Mesendoderm (in vitro differentiated cells): ENCODE measurements around the gene RBM26.

Source experiments
- DNase-seq: peaks from one replicate; pipeline ENCODE4 v3.0.0; 2013
- H2AK5ac ChIP-seq: 2 replicates; pipeline ENCODE4 v1.6.1; 2013; ENCODE audit warnings: low read length, inconsistent platforms
- H2BK120ac ChIP-seq: 2 replicates; pipeline ENCODE4 v1.6.1; 2013; ENCODE audit warnings: low read depth, mild to moderate bottlenecking, low read length, moderate library complexity, mixed read lengths
- H2BK15ac ChIP-seq: replicated peaks from 2 replicates; pipeline ENCODE4 v1.6.1; 2013; ENCODE audit warnings: low read depth, mild to moderate bottlenecking, moderate library complexity
- H2BK5ac ChIP-seq: 2 replicates; pipeline ENCODE4 v1.6.1; 2013; ENCODE audit warnings: low read length, inconsistent platforms
- H3K18ac ChIP-seq: 2 replicates; pipeline ENCODE4 v1.6.1; 2013; ENCODE audit warnings: mild to moderate bottlenecking, low read length, mixed read lengths
- H3K23ac ChIP-seq: one replicate; pipeline ENCODE4 v1.6.1; 2013; ENCODE audit warnings: low read length
- H3K27ac ChIP-seq: 2 replicates; pipeline ENCODE4 v1.5.1; 2013; ENCODE audit warnings: low read depth, mild to moderate bottlenecking, inconsistent platforms, low read length, moderate library complexity
- H3K27me3 ChIP-seq: 2 replicates; pipeline ENCODE4 v1.6.1; 2013; ENCODE audit warnings: low read length, control low read depth, mild to moderate bottlenecking, inconsistent platforms; ENCODE audit not compliant: insufficient read depth, poor library complexity
- H3K36me3 ChIP-seq: 2 replicates; pipeline ENCODE4 v1.6.1; 2013; ENCODE audit warnings: low read length, inconsistent platforms; ENCODE audit not compliant: control insufficient read depth, insufficient read depth
- H3K4ac ChIP-seq: one replicate; pipeline ENCODE4 v1.6.1; 2013; ENCODE audit warnings: low read depth, mild to moderate bottlenecking, low read length, moderate library complexity
- H3K4me1 ChIP-seq: 2 replicates; pipeline ENCODE4 v1.6.1; 2013; ENCODE audit warnings: low read depth, low read length, inconsistent platforms; ENCODE audit not compliant: control insufficient read depth
- H3K4me2 ChIP-seq: 2 replicates; pipeline ENCODE4 v1.6.1; 2013; ENCODE audit warnings: low read length
- H3K4me3 ChIP-seq: 2 replicates; pipeline ENCODE4 v1.5.1; 2013; ENCODE audit warnings: mild to moderate bottlenecking, low read length
- H3K56ac ChIP-seq: one replicate; pipeline ENCODE4 v1.6.1; 2013; ENCODE audit warnings: low read length
- H3K79me1 ChIP-seq: 2 replicates; pipeline ENCODE4 v1.6.1; 2013; ENCODE audit warnings: low read length, inconsistent platforms
- H3K79me2 ChIP-seq: 2 replicates; pipeline ENCODE4 v1.6.1; 2013; ENCODE audit warnings: mild to moderate bottlenecking, low read length; ENCODE audit not compliant: control insufficient read depth, insufficient read depth
- H3K9ac ChIP-seq: 2 replicates; pipeline ENCODE4 v1.6.1; 2013; ENCODE audit warnings: low read length, inconsistent platforms
- H4K5ac ChIP-seq: one replicate; pipeline ENCODE4 v1.6.1; 2013; ENCODE audit warnings: low read length
- H4K8ac ChIP-seq: one replicate; pipeline ENCODE4 v1.6.1; 2013; ENCODE audit warnings: low read depth, mild to moderate bottlenecking, control low read depth, low read length, moderate library complexity
- WGBS: extraction: QIAGEN DNeasy Blood & Tissue Kit; methylation state at CpG from one replicate; pipeline ENCODE4 v1.1.7; 2013; ENCODE audit warnings: low lambda C conversion rate, missing lambda C conversion rate; ENCODE audit not compliant: insufficient coverage; ENCODE audit errors: extremely low coverage; 5-methylcytosine and 5-hydroxymethylcytosine counted together

Gene RBM26

GRCh38 chr13:79320433-79320832, 85.6 kb downstream of the RBM26 start:
- no peaks in the 10 kb centered on the region for H3K4me1 ChIP-seq
- no peak for DNase-seq
- H4K5ac ChIP-seq, result no peak overlapping the region
- no peak overlapping the region for H3K56ac ChIP-seq
- H3K27ac ChIP-seq, result no peak overlapping the region
- no peaks in the 10 kb centered on the region for H3K79me1 ChIP-seq
- H3K79me2 ChIP-seq, result no peaks in the 10 kb centered on the region
- no peak overlapping the region for H2BK15ac ChIP-seq
- no peak overlapping the region for H3K4ac ChIP-seq
- H3K36me3 ChIP-seq, result no peaks in the 10 kb centered on the region
- H3K4me2 ChIP-seq, result no peak overlapping the region
- H4K8ac ChIP-seq, result no peak overlapping the region
- WGBS, result no CpG with 5 or more reads among the region's 1 CpG
- H3K23ac ChIP-seq, result no peak overlapping the region
- H2AK5ac ChIP-seq, result no peak overlapping the region
- no peak overlapping the region for H2BK120ac ChIP-seq
- no peak overlapping the region for H3K18ac ChIP-seq
- H2BK5ac ChIP-seq, result no peak overlapping the region
- H3K9ac ChIP-seq, result no peak overlapping the region
- no peaks in the 10 kb centered on the region for H3K27me3 ChIP-seq
- no peak overlapping the region for H3K4me3 ChIP-seq

DNA sequence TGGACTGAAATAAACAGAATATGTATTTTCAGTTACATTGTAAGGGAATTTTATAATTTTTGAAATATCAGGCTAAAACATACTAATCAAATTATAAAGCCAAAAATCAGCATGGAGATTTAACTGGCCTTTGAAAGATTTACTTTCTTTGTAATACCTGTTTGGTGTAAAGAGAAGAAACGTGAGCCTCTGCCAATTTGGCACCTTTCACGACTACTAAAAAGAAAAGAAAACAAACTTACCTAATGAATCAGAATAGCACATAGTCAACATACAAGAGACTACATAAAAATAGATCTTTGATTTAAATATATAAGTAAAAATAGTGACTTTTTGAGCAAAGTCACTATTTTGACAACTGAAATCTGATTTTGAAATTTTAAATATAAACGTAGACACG, 87.4 kb downstream of the RBM26 start:
- no peak for DNase-seq
- H4K5ac ChIP-seq, result no peak overlapping the region
- no peak overlapping the region for H2AK5ac ChIP-seq
- no peak overlapping the region for H2BK5ac ChIP-seq
- no peaks in the 10 kb centered on the region for H3K79me2 ChIP-seq
- no peaks in the 10 kb centered on the region for H3K4me1 ChIP-seq
- H2BK120ac ChIP-seq, result no peak overlapping the region
- H3K23ac ChIP-seq, result no peak overlapping the region
- H3K18ac ChIP-seq, result no peak overlapping the region
- H4K8ac ChIP-seq, result no peak overlapping the region
- no peak overlapping the region for H3K4me2 ChIP-seq
- no peak overlapping the region for H3K27ac ChIP-seq
- H3K36me3 ChIP-seq, result no peaks in the 10 kb centered on the region
- no peaks in the 10 kb centered on the region for H3K79me1 ChIP-seq
- no CpG with 5 or more reads among the region's 4 CpGs for WGBS
- H2BK15ac ChIP-seq, result no peak overlapping the region
- H3K4me3 ChIP-seq, result no peak overlapping the region
- no peak overlapping the region for H3K56ac ChIP-seq
- no peak overlapping the region for H3K4ac ChIP-seq
- no peaks in the 10 kb centered on the region for H3K27me3 ChIP-seq
- no peak overlapping the region for H3K9ac ChIP-seq

DNA sequence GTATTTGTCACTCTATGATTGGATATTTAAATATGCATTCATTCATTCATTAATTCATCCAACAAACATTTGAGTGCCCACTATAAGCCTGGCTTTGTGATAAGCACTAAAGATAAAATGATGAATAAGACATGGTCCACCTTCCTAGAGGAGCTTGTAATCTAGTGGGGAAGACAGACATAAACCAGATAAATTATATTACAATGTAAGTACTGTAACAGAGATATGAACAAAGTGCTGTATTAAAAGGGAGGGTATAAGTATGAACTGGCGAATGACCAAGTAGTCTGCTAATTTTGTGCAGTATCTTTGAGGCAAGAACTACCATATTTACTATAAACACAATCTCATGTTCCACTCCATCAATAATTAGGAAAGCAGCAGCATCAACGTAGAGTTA, 88.2 kb downstream of the RBM26 start:
- Histone ChIP-seq H3K4me2 (no peak overlapping the region), H2AK5ac (no peak overlapping the region), H3K36me3 (no peaks in the 10 kb centered on the region), H3K27ac (no peak overlapping the region), H2BK15ac (no peak overlapping the region), H4K8ac (no peak overlapping the region), H3K4me3 (no peak overlapping the region), H3K4ac (no peak overlapping the region), H2BK120ac (no peak overlapping the region), H3K9ac (no peak overlapping the region), H3K23ac (no peak overlapping the region), H2BK5ac (no peak overlapping the region), H3K27me3 (no peaks in the 10 kb centered on the region), H3K4me1 (no peaks in the 10 kb centered on the region), H3K56ac (no peak overlapping the region), H4K5ac (no peak overlapping the region), H3K79me2 (no peaks in the 10 kb centered on the region), H3K79me1 (no peaks in the 10 kb centered on the region), H3K18ac (no peak overlapping the region)
- no CpG with 5 or more reads among the region's 2 CpGs for WGBS
- DNase-seq, result no peak

DNA sequence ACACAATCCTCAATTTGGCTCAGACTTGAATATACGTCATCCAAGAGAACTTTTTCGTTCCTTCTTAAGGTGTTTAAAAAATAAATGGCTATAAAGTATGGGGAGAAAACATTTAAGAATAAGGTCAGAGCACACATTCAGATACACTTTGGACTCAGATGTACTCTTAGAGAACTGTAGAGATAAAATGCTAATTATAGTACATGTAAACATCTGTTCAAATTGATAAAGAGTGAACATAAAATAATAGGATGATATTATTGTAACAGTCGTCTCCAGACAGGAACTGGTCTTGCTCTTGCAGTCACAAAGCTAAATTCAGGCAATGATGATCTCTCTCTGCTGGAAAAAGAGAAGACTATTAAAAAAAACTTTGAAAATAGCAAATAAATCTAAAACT, 91.4 kb downstream of the RBM26 start:
- Histone ChIP-seq H4K5ac (no peak overlapping the region), H3K4me3 (no peak overlapping the region), H3K79me1 (no peaks in the 10 kb centered on the region), H4K8ac (no peak overlapping the region), H3K36me3 (no peaks in the 10 kb centered on the region), H3K4ac (no peak overlapping the region), H3K56ac (no peak overlapping the region), H2AK5ac (no peak overlapping the region), H3K4me2 (no peak overlapping the region), H3K4me1 (no peaks in the 10 kb centered on the region), H3K27ac (no peak overlapping the region), H3K18ac (no peak overlapping the region), H3K9ac (no peak overlapping the region), H3K23ac (no peak overlapping the region), H2BK120ac (no peak overlapping the region), H2BK5ac (no peak overlapping the region), H2BK15ac (no peak overlapping the region), H3K27me3 (no peaks in the 10 kb centered on the region), H3K79me2 (no peaks in the 10 kb centered on the region)
- no peak for DNase-seq
- no CpG with 5 or more reads among the region's 3 CpGs for WGBS

GRCh38 chr13:79312340-79312855, 93.7 kb downstream of the RBM26 start:
- no peaks in the 10 kb centered on the region for H3K4me1 ChIP-seq
- H2BK15ac ChIP-seq, result no peak overlapping the region
- no CpG with 5 or more reads among the region's 2 CpGs for WGBS
- H3K36me3 ChIP-seq, result no peaks in the 10 kb centered on the region
- no peak overlapping the region for H2BK5ac ChIP-seq
- H2AK5ac ChIP-seq, result no peak overlapping the region
- no peak overlapping the region for H3K56ac ChIP-seq
- H3K79me1 ChIP-seq, result no peaks in the 10 kb centered on the region
- H3K18ac ChIP-seq, result no peak overlapping the region
- no peak for DNase-seq
- no peak overlapping the region for H4K8ac ChIP-seq
- H3K4ac ChIP-seq, result no peak overlapping the region
- no peaks in the 10 kb centered on the region for H3K27me3 ChIP-seq
- H3K9ac ChIP-seq, result no peak overlapping the region
- H3K23ac ChIP-seq, result no peak overlapping the region
- H3K4me2 ChIP-seq, result no peak overlapping the region
- H4K5ac ChIP-seq, result no peak overlapping the region
- no peak overlapping the region for H3K27ac ChIP-seq
- no peak overlapping the region for H2BK120ac ChIP-seq
- no peaks in the 10 kb centered on the region for H3K79me2 ChIP-seq
- no peak overlapping the region for H3K4me3 ChIP-seq

DNA sequence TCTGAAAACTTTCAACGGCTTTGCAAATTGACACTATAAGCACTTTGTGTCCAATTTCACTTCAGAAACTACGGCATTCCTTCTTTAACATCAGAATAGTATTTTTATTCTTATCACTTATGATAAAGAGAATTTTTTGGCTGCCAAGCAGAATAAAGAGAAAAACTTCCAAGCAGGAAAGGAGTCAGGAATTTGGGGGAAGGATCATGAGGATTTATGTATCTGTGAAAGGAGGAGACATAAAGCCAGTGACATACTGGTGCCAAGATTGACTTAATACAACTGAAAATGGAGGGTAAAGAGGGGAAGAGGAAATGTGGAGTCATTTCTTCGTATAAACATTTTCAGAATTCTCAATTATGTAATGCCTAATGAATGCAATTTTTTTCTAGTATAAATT, 94.7 kb downstream of the RBM26 start:
- no peaks in the 10 kb centered on the region for H3K4me1 ChIP-seq
- no peak overlapping the region for H3K9ac ChIP-seq
- no peak overlapping the region for H3K23ac ChIP-seq
- no peak overlapping the region for H2BK5ac ChIP-seq
- no peak for DNase-seq
- H3K56ac ChIP-seq, result no peak overlapping the region
- no peak overlapping the region for H2AK5ac ChIP-seq
- H3K79me1 ChIP-seq, result no peaks in the 10 kb centered on the region
- no peak overlapping the region for H3K4ac ChIP-seq
- WGBS, result no CpG with 5 or more reads among the region's 3 CpGs
- no peaks in the 10 kb centered on the region for H3K79me2 ChIP-seq
- no peak overlapping the region for H2BK120ac ChIP-seq
- H4K5ac ChIP-seq, result no peak overlapping the region
- H3K4me3 ChIP-seq, result no peak overlapping the region
- no peak overlapping the region for H2BK15ac ChIP-seq
- no peak overlapping the region for H4K8ac ChIP-seq
- no peak overlapping the region for H3K27ac ChIP-seq
- no peaks in the 10 kb centered on the region for H3K36me3 ChIP-seq
- H3K4me2 ChIP-seq, result no peak overlapping the region
- no peak overlapping the region for H3K18ac ChIP-seq
- H3K27me3 ChIP-seq, result no peaks in the 10 kb centered on the region
